ENCODE data around the gene PRSS36. TPM values are rescaled to one million over a fixed set of nuclear protein-coding genes. Genes with fewer than 3 reads are reported as not detected.

PRSS36 gene
- total and polyA plus RNA-seq, 9 of the 15 experiments (the other 6 are each of a cell fraction or from before 2014, with no cell fraction given): 0.09 to 1.2 (median 0.54) TPM; not detected in 2

DNA sequence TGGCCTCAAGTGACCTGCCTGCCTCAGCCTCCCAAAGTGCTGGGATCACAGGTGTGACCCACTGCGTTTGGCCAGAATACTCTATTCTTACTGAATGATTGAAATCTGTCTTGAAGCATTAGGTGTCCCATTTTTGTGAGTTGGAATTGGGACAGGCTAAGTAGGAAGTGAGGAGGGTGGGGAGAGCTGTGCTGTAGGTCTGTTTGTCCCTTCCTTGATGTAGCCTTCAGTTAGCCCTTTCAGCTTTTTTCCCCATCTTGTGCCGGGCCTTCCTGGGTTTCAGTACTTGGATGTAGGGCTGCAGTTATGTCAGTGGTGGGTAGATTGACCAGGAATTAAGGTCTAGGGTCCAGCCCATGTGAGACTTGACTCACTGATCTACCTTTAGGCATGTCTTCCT, 44.0 kb upstream of the PRSS36 start (continued):
- TF ChIP-seq, protein P1, sequence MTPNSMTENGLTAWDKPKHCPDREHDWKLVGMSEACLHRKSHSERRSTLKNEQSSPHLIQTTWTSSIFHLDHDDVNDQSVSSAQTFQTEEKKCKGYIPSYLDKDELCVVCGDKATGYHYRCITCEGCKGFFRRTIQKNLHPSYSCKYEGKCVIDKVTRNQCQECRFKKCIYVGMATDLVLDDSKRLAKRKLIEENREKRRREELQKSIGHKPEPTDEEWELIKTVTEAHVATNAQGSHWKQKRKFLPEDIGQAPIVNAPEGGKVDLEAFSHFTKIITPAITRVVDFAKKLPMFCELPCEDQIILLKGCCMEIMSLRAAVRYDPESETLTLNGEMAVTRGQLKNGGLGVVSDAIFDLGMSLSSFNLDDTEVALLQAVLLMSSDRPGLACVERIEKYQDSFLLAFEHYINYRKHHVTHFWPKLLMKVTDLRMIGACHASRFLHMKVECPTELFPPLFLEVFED (CRISPR knock-in tag; conservative IDR thresholded peaks at IDR 0.05): 0 out of 2 replicates have a peak, but pooled peaks have one; percentile 17
- TF ChIP-seq, protein P2, sequence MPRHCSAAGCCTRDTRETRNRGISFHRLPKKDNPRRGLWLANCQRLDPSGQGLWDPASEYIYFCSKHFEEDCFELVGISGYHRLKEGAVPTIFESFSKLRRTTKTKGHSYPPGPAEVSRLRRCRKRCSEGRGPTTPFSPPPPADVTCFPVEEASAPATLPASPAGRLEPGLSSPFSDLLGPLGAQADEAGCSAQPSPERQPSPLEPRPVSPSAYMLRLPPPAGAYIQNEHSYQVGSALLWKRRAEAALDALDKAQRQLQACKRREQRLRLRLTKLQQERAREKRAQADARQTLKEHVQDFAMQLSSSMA (CRISPR knock-in tag; IDR thresholded peaks at IDR 0.05): no peak
- no peak for TF ChIP-seq NELFE (IDR thresholded peaks at IDR 0.05; ENCODE audit: insufficient read depth, insufficient read length)

- Histone ChIP-seq H3K9ac (ENCODE audit: insufficient read depth in 1 of 2, low read depth in 2 of 2, low read length in 2 of 2) (no peak overlapping the region), H3K27me3 (ENCODE audit: control insufficient read depth in 2 of 2, insufficient read depth in 2 of 2, low read length in 2 of 2) (no peaks in the 10 kb centered on the region), H3K4me2 (ENCODE audit: insufficient read depth, low read length) (no peak overlapping the region), H3K4me1 (replicated peaks in 1 of 2; ENCODE audit: control insufficient read depth in 2 of 2, insufficient read depth in 2 of 2, low read length in 2 of 2) (peaks cover 0 to 4% of the 10 kb centered on the region in 2 experiments; a peak in 1 of 5 replicates), H3K9me3 (replicated peaks; ENCODE audit: control insufficient read depth, insufficient read depth, low read depth, low read length) (no peaks in the 10 kb centered on the region), H3K9me1 (ENCODE audit: control insufficient read depth, insufficient read depth, low read length) (no peaks in the 10 kb centered on the region), H3K27ac (ENCODE audit: extremely low read depth, low read depth, low read length) (no peak overlapping the region), H3K4me3 (no peak overlapping the region), H3K79me2 (ENCODE audit: control insufficient read depth, insufficient read depth, low read length) (peaks cover 23% of the 10 kb centered on the region), H4K20me1 (replicated peaks; ENCODE audit: control insufficient read depth, insufficient read depth, low read length) (peaks cover 8% of the 10 kb centered on the region), H2AFZ (ENCODE audit: low read depth, low read length) (no peak overlapping the region), H3K36me3 (ENCODE audit: control insufficient read depth, insufficient read depth, low read length) (peaks cover 84% of the 10 kb centered on the region)
- WGBS (ENCODE audit: insufficient coverage, low coverage, missing lambda C conversion rate): 94% methylated on average over 16 of the region's 16 CpGs
- ChIA-PET POLR2A (interaction anchor here (0.6 to 8.2 kb wide), 11 partner anchors 9 to 735 kb away, joined by 3 to 63 read pairs (median 4); partner anchors contain the start of genes FUS and PYCARD), CTCF (ENCODE audit: low intra/inter-chr PET ratio) (no interaction called here)
- intact Hi-C loops (cut with micrococcal nuclease) (loop anchor here (1.0 kb wide), 1 partner anchor 8 kb away; no protein-coding TSS in a partner anchor), in situ Hi-C loops (cut with MboI) (no loop called here)
- FAIRE-seq (peak; percentile 35), ATAC-seq (no peak), DNase-seq (ENCODE audit: extremely low read depth in 1 of 4, low spot score in 3 of 4) (peak in 1 of 4 experiments; percentile 10)
- no TSS peak for BruUV-seq (replicated peaks)
- TF ChIP-seq NR0B1 (IDR thresholded peaks at IDR 0.05; ENCODE audit: partially characterized antibody) (no peak), BRCA1 (IDR thresholded peaks at IDR 0.05) (no peak), BRCA1 (CRISPR knock-in tag; IDR thresholded peaks at IDR 0.05) (no peak), SUPT5H (IDR thresholded peaks at IDR 0.05) (peak; percentile 24), ZNF324 (CRISPR knock-in tag; IDR thresholded peaks at IDR 0.05) (no peak)
Observed at GRCh38 chr16:31192856-31193642, 43.2 kb upstream of the PRSS36 start.

Data from K562 (cell line).